SK-N-SH treated with all-trans-retinoic acid at 6 μM for 48 hours (cell line): ENCODE results near the gene ANP32B.

ENCODE experiments used
- ATAC-seq: fragments of 200-7000 bp; cut with Tn5 transposase; 3 replicates; pipeline ENCODE4 v1.9.1; 2020; ENCODE audit warnings: mild to moderate bottlenecking, moderate library complexity
- CREB5 ChIP-seq: fragments of 250-450 bp; sonication (Bioruptor Pico); IDR thresholded peaks from 2 replicates; pipeline ENCODE4 v1.5.1; 2020; ENCODE audit warnings: low read depth, mild to moderate bottlenecking, moderate library complexity
- ESRRG ChIP-seq: fragments of 250-450 bp; sonication (Bioruptor Pico); IDR thresholded peaks from 2 replicates; pipeline ENCODE4 v1.6.1; 2021; ENCODE audit warnings: mild to moderate bottlenecking
- GLIS3 ChIP-seq: fragments of 250-450 bp; sonication (Bioruptor Pico); IDR thresholded peaks from 2 replicates; pipeline ENCODE4 v1.5.0; 2020; ENCODE audit warnings: mild to moderate bottlenecking, moderate library complexity
- OSR1 ChIP-seq: fragments of 250-450 bp; sonication (Bioruptor Pico); IDR thresholded peaks from 2 replicates; pipeline ENCODE4 v1.8.0; 2022; ENCODE audit warnings: moderate library complexity, mild to moderate bottlenecking, inconsistent platforms
- PATZ1 ChIP-seq: fragments of 250-450 bp; sonication (Bioruptor Pico); IDR thresholded peaks from 2 replicates; pipeline ENCODE4 v1.8.0; 2020; ENCODE audit warnings: mild to moderate bottlenecking, moderate library complexity, borderline replicate concordance
- POU6F1 ChIP-seq: fragments of 250-450 bp; sonication (Bioruptor Pico); IDR thresholded peaks from 2 replicates; pipeline ENCODE4 v1.8.0; 2021; ENCODE audit warnings: low read depth, mild to moderate bottlenecking, moderate library complexity, borderline replicate concordance
- PPARA ChIP-seq: fragments of 250-450 bp; sonication (Bioruptor Pico); IDR thresholded peaks from 2 replicates; pipeline ENCODE4 v1.5.0; 2020; ENCODE audit warnings: mild to moderate bottlenecking, borderline replicate concordance
- SNAI2 ChIP-seq: fragments of 250-450 bp; sonication (Bioruptor Pico); IDR thresholded peaks from 2 replicates; pipeline ENCODE4 v1.5.0; 2020; ENCODE audit warnings: mild to moderate bottlenecking, moderate library complexity
- TCF4 ChIP-seq: fragments of 250-450 bp; sonication (Bioruptor Pico); IDR thresholded peaks from 2 replicates; pipeline ENCODE4 v1.8.0; 2021; ENCODE audit warnings: mild to moderate bottlenecking, moderate library complexity, borderline replicate concordance
- TOX ChIP-seq: fragments of 250-450 bp; sonication (Bioruptor Pico); IDR thresholded peaks from 2 replicates; pipeline ENCODE4 v1.8.0; 2021; ENCODE audit warnings: mild to moderate bottlenecking, moderate library complexity, borderline replicate concordance
- TSHZ2 ChIP-seq: fragments of 250-450 bp; sonication (Bioruptor Pico); IDR thresholded peaks from 2 replicates; pipeline ENCODE4 v1.5.0; 2020; ENCODE audit warnings: mild to moderate bottlenecking, moderate library complexity
- ZFP3 ChIP-seq: fragments of 250-450 bp; sonication (Bioruptor Pico); IDR thresholded peaks from 2 replicates; pipeline ENCODE4 v1.5.0; 2020; ENCODE audit warnings: mild to moderate bottlenecking, moderate library complexity
- ZFP30 ChIP-seq: fragments of 450-650 bp; formaldehyde crosslinking; IDR thresholded peaks from 2 replicates; pipeline ENCODE4 v1.5.0; 2022; ENCODE audit warnings: mild to moderate bottlenecking, moderate library complexity
- ZNF8 ChIP-seq: fragments of 450-650 bp; formaldehyde crosslinking; IDR thresholded peaks from 2 replicates; pipeline ENCODE4 v1.5.0; 2020; ENCODE audit warnings: mild to moderate bottlenecking, moderate library complexity

Gene ANP32B

GRCh38 chr9:97979788-97980478, 3.2 kb upstream of the ANP32B start:
- no peak for TF ChIP-seq ESRRG (CRISPR knock-in tag)
- no peak for TF ChIP-seq ZNF8 (CRISPR knock-in tag)
- no peak for TF ChIP-seq POU6F1 (CRISPR knock-in tag)
- TF ChIP-seq CREB5, result no peak
- no peak for TF ChIP-seq ZFP30
- no peak for TF ChIP-seq PATZ1 (CRISPR knock-in tag)
- TF ChIP-seq SNAI2 (CRISPR knock-in tag), result no peak
- TF ChIP-seq ZFP3 (CRISPR knock-in tag), result no peak
- TF ChIP-seq PPARA, result no peak
- no peak for ATAC-seq

GRCh38 chr9:97980479-97980803, 2.7 kb upstream of the ANP32B start:
- no peak for ATAC-seq

GRCh38 chr9:97980918-97981845, 2.0 kb upstream of the ANP32B start:
- TF ChIP-seq POU6F1 (CRISPR knock-in tag), result no peak
- TF ChIP-seq TSHZ2 (CRISPR knock-in tag), result 0 out of 2 replicates have a peak, but pooled peaks have one; percentile 8
- TF ChIP-seq PPARA, result no peak
- no peak for TF ChIP-seq TOX (CRISPR knock-in tag)
- no peak for TF ChIP-seq OSR1 (CRISPR knock-in tag)
- TF ChIP-seq TCF4 (CRISPR knock-in tag), result no peak
- ATAC-seq, result no peak

More at GRCh38 chr9:97980479-97980803, 2.7 kb upstream of the ANP32B start:
- TF ChIP-seq TOX (CRISPR knock-in tag) (no peak), SNAI2 (CRISPR knock-in tag) (no peak)

- ATAC-seq, result no peak
- TF ChIP-seq GLIS3, result no peak
These were observed 1.1 kb upstream of the ANP32B start for GRCh38 chr9:97981846-97982682.
